Measurements from ENCODE around the gene HSF2BP.
"Not testable (repeated sequence)": the region's sequence is repeated elsewhere in the genome, so short reads cannot be mapped to it uniquely, and the experiment has no call there.

Gene HSF2BP

DNA sequence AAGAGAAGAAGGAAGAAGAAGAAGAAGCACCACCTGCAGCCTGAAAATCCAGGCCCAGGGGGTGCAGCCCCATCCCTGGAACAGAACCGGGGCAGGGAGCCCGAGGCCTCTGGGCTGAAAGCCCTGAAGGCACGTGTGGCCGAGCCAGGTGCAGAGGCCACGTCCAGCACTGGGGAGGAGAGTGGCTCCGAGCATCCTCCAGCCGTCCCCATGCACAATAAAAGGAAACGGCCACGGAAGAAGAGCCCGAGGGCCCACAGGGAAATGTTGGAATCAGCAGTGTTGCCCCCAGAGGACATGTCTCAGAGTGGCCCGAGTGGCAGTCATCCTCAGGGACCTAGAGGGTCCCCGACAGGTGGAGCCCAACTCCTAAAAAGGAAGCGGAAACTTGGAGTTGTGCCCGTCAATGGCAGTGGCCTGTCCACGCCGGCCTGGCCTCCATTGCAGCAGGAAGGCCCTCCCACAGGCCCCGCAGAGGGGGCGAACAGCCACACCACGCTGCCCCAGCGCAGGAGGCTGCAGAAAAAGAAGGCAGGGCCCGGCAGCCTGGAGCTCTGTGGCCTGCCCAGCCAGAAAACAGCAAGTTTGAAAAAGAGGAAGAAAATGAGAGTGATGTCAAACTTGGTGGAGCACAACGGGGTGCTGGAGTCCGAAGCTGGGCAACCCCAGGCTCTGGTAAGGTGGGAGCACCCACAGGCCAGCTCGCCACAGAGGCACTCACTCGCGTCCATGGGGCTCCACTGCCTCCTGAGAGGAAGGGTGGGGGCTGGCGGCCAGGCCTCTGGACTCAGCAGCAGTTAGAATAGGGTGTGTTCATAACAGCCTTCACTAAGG, 28.5 kb upstream of the HSF2BP start:
- DNase-seq: no peak

DNA sequence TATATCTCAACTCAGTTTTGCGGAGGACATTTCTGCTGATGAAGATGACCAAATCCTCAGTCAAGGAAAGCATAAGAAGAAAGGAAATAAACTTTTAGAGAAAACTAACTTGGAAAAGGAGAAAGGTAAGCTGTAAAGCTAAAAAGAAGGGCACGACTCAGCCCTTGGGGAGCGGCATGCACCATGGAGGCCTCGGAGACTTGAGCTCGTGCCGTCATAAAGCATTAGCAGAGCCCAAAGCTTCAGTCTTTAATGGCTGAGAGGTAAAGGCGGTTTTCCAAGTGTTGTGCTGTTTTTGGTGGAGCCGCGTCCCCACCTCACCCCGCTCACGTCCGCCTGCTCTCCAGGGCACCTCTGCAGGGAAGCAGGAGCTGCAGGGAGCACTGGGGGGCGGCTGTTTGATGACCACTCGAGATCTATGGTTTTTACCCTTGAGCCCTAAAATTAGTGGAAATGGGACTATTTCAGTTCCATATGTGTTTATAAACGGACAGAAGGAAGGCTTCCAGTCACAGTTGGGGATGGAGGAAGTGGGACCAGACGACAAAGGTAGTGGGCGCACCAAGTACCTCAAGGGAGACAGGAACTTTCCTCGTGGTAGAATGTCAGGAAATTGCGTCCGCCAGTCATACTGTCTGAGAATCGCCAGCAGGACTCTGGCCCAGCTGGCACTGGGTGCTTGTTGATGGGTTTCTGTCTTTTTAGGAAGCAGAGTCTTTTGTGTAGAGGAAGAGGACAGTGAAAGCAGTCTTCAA, 27.7 kb upstream of the HSF2BP start:
- no peak for DNase-seq

- no peak for DNase-seq
Measured at GRCh38 chr21:43684424-43684823, 25.1 kb upstream of the HSF2BP start.

DNA sequence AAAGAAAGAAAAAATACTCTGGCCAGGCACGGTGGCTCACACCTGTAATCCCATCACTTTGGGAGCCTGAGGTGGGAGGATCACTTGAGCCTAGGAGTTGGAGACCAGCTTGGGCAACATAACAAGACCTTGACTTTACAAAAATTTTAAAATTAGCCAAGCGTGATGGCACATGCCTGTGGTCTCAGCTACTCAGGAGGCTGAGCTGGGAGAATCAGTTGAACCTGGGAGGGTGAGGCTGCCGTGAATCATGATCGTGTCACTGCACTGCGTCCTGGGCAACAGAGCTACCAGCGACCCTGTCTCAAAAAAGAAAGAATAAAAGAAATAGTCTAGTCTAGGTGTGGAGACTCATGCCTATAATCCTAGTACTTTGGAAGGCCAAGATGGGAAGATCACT, 22.4 kb upstream of the HSF2BP start:
- no peak for DNase-seq

- not testable (repeated sequence) for DNase-seq
Measured at GRCh38 chr21:43680421-43680820, 21.1 kb upstream of the HSF2BP start.

DNA sequence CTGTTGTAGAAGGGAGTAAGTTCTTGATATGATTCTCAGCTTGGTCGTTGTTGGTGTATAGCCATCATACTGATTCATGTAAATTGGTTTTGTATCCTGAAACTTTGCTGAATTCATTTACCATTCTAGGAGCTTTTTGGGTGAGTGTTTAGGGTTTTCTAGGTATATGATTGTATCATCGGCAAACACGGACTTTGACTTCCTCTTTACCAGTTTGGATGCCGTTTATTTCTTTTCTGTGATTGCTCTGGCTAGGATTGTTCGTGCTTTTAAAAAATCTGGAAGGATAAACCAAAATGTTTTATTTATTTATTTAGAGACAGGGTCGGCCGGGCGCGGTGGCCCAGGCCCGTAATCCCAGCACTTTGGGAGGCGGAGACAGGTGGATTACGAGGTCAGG, 20.7 kb upstream of the HSF2BP start:
- DNase-seq: no peak

- no peak for DNase-seq
Measured at GRCh38 chr21:43676391-43676790, 17.1 kb upstream of the HSF2BP start.

DNA sequence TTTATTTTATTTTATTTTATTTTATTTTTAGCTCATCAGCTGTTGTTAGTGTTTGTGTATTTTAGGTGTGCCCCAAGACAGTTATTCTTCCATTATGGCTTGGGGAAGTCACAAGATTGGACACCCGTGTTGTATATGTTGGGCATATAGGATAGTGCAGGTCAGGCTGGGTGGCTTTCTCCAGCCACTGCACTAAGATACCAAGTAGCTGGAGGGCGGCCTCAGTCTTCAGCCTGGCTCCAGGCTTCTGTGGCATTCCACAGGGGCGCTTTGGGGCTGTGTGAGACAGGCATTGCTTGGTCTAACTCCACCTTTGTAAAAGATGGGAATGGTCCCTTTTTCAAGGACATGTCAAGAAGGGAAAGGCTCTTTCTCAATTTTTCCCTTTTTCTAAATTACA, 16.6 kb upstream of the HSF2BP start:
- no peak for DNase-seq

- no peak for DNase-seq
Measured at GRCh38 chr21:43669828-43670605, 10.7 kb upstream of the HSF2BP start.

- no peak for DNase-seq
Measured at GRCh38 chr21:43667191-43667904, 8.1 kb upstream of the HSF2BP start.

DNA sequence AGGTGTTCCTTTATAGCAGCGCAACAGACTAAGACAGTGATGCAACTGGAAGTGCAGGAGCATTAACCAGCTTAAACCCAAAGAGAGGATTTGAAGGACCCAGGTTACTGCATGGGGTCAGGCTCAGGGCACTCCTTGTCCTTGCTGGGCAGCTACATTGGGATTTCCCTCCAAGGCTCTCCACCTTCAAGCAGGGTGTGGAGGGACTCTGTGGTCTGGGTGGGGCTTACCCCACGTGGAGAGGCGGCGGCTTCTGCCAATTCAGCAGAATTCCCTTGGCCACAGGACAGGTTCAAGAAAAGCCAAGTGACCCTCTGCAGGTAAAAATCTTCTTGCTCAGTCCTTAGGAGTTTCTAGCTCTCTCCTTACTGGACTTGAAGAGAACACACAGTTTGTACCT, 6.6 kb upstream of the HSF2BP start:
- no peak for DNase-seq

DNA sequence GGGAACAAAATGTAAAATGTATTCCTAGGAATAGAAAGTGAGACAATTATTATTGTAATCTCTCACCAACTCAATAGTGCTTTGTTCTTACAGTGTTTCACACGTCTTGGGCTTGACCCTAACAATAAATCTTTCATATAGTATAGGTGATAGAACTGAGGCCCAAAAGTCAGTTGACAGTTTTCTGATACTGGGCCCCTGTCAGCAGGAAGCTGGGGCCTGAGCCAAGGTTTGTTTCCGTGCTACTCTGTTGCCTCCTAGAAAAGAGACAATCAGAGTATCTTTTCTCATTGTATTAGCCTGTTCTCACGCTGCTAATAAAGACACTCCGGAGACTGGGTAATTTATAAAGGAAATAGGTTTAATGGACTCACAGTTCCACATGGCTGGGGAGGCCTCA, 5.1 kb upstream of the HSF2BP start:
- DNase-seq: no peak

GRCh38 chr21:43663033-43663432, 3.7 kb upstream of the HSF2BP start:
- DNase-seq: no peak

GRCh38 chr21:43662286-43662685, 3.0 kb upstream of the HSF2BP start:
- no peak for DNase-seq

DNA sequence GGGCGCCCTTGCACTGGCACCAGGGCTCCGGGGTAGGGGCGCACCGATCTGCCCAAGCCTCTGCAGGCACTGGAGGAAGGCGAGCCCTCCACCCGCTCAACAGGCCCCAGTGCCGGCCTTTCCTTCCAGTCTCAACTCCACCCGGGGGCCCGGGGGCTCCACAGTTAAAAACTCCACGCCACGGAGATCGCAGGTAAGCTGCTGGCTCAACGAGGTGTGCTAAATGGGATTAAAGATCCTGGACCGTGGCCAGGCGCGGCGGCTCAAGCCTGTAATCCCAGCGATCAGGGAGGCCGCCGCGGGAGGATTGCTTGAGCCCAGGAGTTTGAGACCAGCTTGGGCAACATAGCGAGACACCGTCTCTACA, 536 bp downstream of the HSF2BP start:
- DNase-seq: no peak

GRCh38 chr21:43658088-43658741, 1.1 kb downstream of the HSF2BP start:
- no peak for DNase-seq

DNA sequence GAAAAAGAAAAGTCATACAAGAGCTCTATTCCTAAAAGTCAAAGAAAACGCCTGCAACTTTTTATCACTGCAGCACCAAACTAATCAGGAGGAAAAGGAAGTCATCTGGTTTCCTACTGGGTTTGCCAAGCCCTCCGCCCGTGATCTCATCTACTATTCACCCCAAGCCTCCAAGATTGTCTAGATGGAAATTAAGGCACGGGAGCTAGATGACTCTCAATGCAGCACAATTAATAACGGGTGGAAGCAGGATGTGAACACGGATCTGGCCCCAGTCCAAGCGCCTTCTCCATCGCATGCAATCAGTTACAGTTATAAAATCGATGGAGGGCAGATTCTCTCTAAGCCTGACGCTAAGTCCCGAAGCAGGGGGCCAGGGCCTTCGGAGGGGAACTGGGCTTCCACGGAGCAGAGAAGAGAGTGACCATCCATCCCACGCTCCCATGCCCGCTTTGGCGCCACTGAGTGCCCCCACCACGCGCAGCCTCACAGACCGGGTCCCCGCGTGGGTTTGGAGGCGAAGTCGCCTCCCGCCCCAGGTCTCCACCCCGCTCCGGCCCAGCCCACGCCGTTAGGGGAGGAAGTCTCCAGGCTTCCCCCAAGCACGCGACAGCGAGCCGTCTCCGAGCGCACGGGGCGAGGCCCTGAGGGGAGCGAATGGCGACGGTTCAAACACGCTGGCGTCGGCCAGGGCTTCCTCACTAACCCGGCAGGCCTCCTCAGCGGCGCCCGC, 1.8 kb downstream of the HSF2BP start:
- no peak for DNase-seq

GRCh38 chr21:43654806-43655489, 4.3 kb downstream of the HSF2BP start:
- no peak for DNase-seq

DNA sequence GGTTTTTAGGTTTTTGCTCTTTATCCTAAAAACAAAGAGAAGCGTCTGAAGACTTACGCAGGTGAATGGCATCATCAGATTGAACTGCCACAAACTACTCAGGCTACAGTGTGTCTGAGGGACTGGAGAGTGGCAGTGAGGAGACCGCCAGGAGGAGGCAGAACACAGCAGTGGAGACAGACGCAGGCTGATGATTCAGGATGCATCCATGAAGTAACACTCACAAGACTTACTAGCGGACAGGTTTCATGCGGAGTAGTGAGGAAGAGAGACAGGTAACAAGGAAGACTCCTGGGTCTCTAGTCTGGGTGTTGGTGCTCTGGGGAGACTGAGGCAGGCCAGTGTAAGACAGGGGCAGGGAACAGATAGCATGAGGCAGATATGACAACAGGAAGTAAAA, 5.7 kb downstream of the HSF2BP start:
- no peak for DNase-seq

DNA sequence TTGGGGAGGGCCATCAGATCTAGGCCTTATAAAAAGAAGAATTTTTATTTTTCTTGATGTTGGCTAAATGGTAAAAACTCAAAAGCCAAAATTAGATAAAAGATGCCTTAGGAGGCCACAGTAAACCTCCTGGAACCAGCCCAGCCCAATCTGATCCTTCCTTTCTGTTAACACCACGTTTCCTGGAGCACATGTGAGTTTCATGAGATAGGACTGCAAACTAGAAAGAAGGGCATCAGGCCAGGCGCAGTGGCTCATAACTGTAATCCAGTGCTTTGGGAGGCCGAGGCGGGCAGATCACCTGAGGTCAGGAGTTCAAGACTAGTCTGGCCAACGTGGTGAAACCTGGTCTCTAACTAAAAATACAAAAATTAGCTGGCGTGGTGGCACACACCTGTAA, 6.7 kb downstream of the HSF2BP start:
- DNase-seq: no peak

- DNase-seq: not testable (repeated sequence)
Measured at GRCh38 chr21:43651926-43652325, 7.4 kb downstream of the HSF2BP start.
